ENCODE results near the gene C1orf226. TPM values are rescaled to one million over a fixed set of nuclear protein-coding genes. Genes with fewer than 3 reads are reported as not detected.

The C1orf226 gene
- total and polyA plus RNA-seq, 2 of the 4 experiments (the other 2 are of a cell fraction): under 0.01 to 0.10 TPM

GRCh38 chr1:162358928-162359327 is 22.6 kb upstream of the C1orf226 start:
- peaks cover 5% of the 10 kb centered on the region for H3K27me3 ChIP-seq (ENCODE audit: control insufficient read depth, insufficient read depth, low read length)
- TF ChIP-seq RFX5 (IDR thresholded peaks at IDR 0.05; ENCODE audit: low read depth, low read length) (no peak), CTCF (conservative IDR thresholded peaks at IDR 0.05; ENCODE audit: low read depth, low read length) (no peak), FOS (IDR thresholded peaks at IDR 0.05; ENCODE audit: low read depth, low read length) (no peak), MAZ (IDR thresholded peaks at IDR 0.05; ENCODE audit: borderline replicate concordance, low read depth, low read length) (no peak), USF2 (IDR thresholded peaks at IDR 0.05; ENCODE audit: low read depth, low read length) (no peak), BHLHE40 (IDR thresholded peaks at IDR 0.05; ENCODE audit: low read depth, low read length) (no peak), SMC3 (IDR thresholded peaks at IDR 0.05; ENCODE audit: low read depth, low read length) (no peak), POLR2A (IDR thresholded peaks at IDR 0.05; ENCODE audit: low read depth, low read length) (no peak), RAD21 (IDR thresholded peaks at IDR 0.05; ENCODE audit: low read length) (no peak), CHD1 (IDR thresholded peaks at IDR 0.05; ENCODE audit: low read depth, low read length) (no peak), CEBPB (IDR thresholded peaks at IDR 0.05; ENCODE audit: low read depth, low read length) (no peak), MXI1 (IDR thresholded peaks at IDR 0.05; ENCODE audit: borderline replicate concordance, low read depth, low read length) (no peak), MAFK (IDR thresholded peaks at IDR 0.05; ENCODE audit: low read depth, low read length) (no peak), RCOR1 (IDR thresholded peaks at IDR 0.05; ENCODE audit: insufficient replicate concordance, low read length) (no peak), NFE2L2 (IDR thresholded peaks at IDR 0.05; ENCODE audit: low read depth, low read length) (no peak), ELK1 (IDR thresholded peaks at IDR 0.05; ENCODE audit: borderline replicate concordance, low read depth, low read length) (no peak)
- H2BK5ac ChIP-seq (ENCODE audit: low read depth, low read length, poor library complexity, severe bottlenecking): no peak overlapping the region
- DNase-seq (no peak), ATAC-seq (ENCODE audit: low read depth) (no peak)
- no peak overlapping the region for H2BK15ac ChIP-seq (ENCODE audit: low read depth, low read length)
- no peak overlapping the region for H2BK20ac ChIP-seq (ENCODE audit: low read depth, low read length)
- WGBS, 2 experiments (ENCODE audit: extremely low coverage in 2 of 2, insufficient read length in 1 of 2): no CpG with 5 or more reads among the region's 1 CpG
- H3K4me1 ChIP-seq (ENCODE audit: control insufficient read depth, insufficient read depth, low read length): no peaks in the 10 kb centered on the region
- no peaks in the 10 kb centered on the region for H3K79me1 ChIP-seq (ENCODE audit: low read depth in 1 of 2, low read length in 2 of 2)
- H3K4ac ChIP-seq (ENCODE audit: low read depth, low read length): no peak overlapping the region
- no peak overlapping the region for H3K4me2 ChIP-seq (ENCODE audit: low read depth, low read length)
- H3K18ac ChIP-seq (ENCODE audit: low read depth, low read length): no peak overlapping the region
- no peak overlapping the region for H3K14ac ChIP-seq (replicated peaks; ENCODE audit: low read depth, low read length)
- no peak overlapping the region for H2AK9ac ChIP-seq (replicated peaks; ENCODE audit: low read depth, low read length, poor library complexity)
- intact Hi-C loops (cut with micrococcal nuclease) (no loop called here), dilution Hi-C loops (cut with HindIII; ENCODE audit: low sequenced_read_pairs, unreplicated experiment) (no loop called here), in situ Hi-C loops (cut with MboI; ENCODE audit: low sequenced_read_pairs) (no loop called here)
- no peaks in the 10 kb centered on the region for H3K36me3 ChIP-seq (ENCODE audit: control insufficient read depth, insufficient read depth, low read length)
- no peak overlapping the region for H3K9ac ChIP-seq (ENCODE audit: low read depth, low read length)
- H3K4me3 ChIP-seq (ENCODE audit: insufficient read depth, low read depth, low read length): no peak overlapping the region
- no peak overlapping the region for H3K27ac ChIP-seq (ENCODE audit: insufficient read depth, low read length)
- no peak overlapping the region for H3K56ac ChIP-seq (ENCODE audit: extremely low read depth, insufficient read depth, low read length)
- no peak overlapping the region for H2AFZ ChIP-seq (replicated peaks; ENCODE audit: low read length, poor library complexity)
- H4K8ac ChIP-seq (ENCODE audit: low read depth in 2 of 2, low read length in 2 of 2): no peak overlapping the region
- H2BK120ac ChIP-seq (ENCODE audit: low read depth, low read length): no peak overlapping the region
- no peak overlapping the region for H2AK5ac ChIP-seq (ENCODE audit: low read depth, low read length)
- H3K23ac ChIP-seq (ENCODE audit: low read depth, low read length): no peak overlapping the region
- no peaks in the 10 kb centered on the region; the same call in 1 of the 2 replicates for H3K9me1 ChIP-seq (ENCODE audit: insufficient read depth, low read length)
- CTCF ChIA-PET: no interaction called here
- no peaks in the 10 kb centered on the region for H3K9me3 ChIP-seq (ENCODE audit: control insufficient read depth, insufficient read depth, low read length)
- BruUV-seq (replicated peaks): no TSS peak
- no peak overlapping the region for H4K91ac ChIP-seq (ENCODE audit: insufficient read depth, low read depth, low read length)
- H4K20me1 ChIP-seq (ENCODE audit: insufficient read depth, low read length): no peaks in the 10 kb centered on the region
- POLR2A ChIA-PET (ENCODE audit: unreplicated experiment): no interaction called here
- H4K5ac ChIP-seq (ENCODE audit: low read depth, low read length): no peak overlapping the region

Data from IMR-90 (cell line).